Activated CD8-positive, alpha-beta memory T cell treated with anti-CD3 and anti-CD28 coated beads, Interleukin-2, amount 50 U/mL, for 24 hours (primary cell): Measurements from ENCODE around the gene JMJD8.
"Not testable (repeated sequence)": the region's sequence is repeated elsewhere in the genome, so short reads cannot be mapped to it uniquely, and the experiment has no call there.

Source experiments
- DNase-seq: peaks from one replicate; pipeline ENCODE4 v3.0.0-alpha.2; 2020; ENCODE audit errors: extremely low read depth

JMJD8 gene

GRCh38 chr16:708959-709358, 24.8 kb upstream of the JMJD8 start:
- no peak for DNase-seq

- DNase-seq, result no peak
Measured at GRCh38 chr16:708019-708418, 23.9 kb upstream of the JMJD8 start.

DNA sequence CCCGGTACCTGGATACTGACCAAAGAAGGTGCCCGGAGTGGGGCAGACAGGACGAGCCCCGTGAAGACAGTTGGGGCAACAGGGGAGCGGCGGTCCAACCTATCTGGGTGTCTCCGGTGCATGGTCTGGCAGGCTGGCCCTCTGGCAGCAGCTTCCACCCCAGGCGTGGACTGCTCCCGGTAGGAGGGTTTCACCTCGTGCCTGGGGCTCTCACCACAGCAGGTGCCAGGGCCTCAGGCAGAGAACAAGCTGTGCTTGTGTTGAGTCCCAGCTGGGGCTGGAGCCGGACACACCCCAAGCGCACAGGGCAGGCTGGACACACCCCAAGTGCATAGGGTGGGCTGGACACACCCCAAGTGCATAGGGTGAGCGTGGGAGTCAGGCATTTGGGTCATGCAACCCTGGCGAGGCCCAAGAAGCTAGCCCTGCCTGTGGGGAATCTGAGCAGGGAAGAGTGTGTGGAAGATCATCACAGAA, 23.0 kb upstream of the JMJD8 start:
- no peak for DNase-seq

DNA sequence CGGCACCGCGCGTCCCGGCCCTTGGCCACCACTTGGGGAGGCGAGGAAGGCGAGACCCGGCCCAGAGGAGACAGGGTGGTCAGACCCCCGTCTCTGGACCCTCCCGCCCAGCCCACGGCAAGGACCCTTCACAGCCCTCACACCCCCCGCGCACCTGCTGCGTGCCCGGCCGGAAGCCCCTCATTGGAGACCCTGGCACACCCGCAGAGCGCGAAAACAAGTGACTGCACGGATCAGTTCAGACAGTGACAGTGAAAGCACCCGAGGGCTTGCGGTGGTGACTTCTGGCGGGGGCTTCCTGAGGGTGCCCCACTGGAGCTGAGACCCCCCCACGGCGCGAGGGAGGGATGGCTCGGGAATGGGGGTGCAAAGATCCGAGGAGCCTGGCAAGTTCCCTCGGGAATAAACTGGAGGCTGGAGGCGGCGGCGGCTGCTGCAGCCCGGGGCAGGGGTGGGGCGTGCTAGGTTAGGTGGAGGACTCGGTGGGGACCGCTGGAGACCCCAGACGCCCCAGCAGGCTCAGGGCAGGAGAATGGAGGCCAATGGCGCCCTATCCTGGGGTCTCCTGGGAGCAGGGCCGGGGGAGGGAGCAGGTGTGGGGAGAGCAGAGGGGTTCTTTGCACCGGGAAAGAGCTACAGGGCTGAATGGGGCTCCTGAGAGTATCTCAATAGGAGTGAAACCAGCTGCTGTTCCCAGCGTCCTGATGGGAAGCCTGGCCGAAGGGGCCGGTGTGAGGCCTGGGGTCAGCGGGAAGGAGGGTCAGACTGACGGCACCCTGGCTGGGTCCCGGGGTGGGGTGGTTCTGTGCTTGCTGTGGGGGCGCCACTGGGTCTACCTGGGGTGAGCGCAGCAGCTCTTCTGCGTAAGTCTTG, 22.3 kb upstream of the JMJD8 start:
- DNase-seq, result no peak

- DNase-seq, result no peak
Measured at GRCh38 chr16:705431-706188, 21.5 kb upstream of the JMJD8 start, which contains the start of gene FBXL16. FBXL16 (minus strand) TSS chr16:705801; CDS start chr16:697405, 8,396 bp downstream.

- no peak for DNase-seq
Measured at GRCh38 chr16:704552-705380, 20.6 kb upstream of the JMJD8 start.

DNA sequence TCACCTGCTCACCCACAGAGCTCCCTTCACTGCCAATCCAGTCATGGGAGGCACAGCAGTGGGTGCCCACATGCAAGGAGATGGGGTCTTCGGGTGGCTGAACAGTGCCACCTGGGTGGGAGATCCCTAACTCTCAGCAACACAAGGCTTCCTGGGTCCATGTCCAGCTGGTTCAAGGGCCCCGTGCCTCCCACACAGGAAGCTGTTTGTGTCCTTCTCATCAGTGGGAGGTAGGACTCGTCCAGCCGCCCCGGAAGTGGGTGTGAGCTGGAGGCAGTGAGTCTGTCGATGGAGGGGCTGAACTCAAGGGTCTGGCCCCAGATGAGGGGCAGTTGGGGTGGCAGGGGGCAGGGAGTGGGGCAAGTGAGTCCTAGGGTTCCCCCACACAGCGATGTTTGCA, 19.9 kb upstream of the JMJD8 start:
- no peak for DNase-seq

DNA sequence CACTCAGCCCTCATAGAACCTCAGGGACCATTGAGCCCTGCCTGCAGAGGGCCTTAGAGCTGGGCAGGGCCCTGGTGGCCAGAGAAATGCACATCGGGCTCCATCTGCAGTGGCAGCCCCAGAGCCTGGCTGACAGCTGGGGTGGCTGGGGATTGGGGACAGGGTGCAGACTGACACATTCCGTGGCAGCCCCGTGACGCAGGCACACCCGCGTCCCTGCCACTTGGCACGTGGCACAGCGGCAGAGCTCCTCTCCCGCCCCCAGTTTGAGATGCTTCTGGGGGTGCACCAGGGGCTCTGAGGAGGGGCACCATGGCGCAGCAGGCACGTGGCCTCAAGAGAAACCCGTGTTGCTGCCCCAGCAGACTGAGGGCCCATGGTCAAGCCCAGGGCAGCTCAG, 19.3 kb upstream of the JMJD8 start:
- no peak for DNase-seq

DNA sequence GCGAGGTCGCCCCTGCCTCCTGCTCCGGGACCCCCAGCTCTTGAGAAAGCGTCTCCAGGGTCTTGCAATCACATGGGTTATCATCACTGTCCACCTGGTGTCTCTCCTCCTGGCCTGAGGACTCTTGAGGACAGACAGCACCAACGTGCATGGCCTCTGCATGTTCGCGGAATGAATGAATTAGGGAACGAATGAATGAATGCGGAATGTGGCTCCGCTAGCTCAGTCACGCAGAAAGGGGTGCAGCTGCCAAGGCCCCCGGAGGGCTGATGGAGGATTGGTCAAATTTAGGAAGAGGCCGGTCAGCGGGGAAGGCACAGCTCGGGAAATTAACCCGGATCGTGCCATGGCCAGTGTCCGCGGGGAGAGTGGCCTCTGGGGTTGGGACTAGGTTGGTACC, 18.2 kb upstream of the JMJD8 start:
- no peak for DNase-seq

DNA sequence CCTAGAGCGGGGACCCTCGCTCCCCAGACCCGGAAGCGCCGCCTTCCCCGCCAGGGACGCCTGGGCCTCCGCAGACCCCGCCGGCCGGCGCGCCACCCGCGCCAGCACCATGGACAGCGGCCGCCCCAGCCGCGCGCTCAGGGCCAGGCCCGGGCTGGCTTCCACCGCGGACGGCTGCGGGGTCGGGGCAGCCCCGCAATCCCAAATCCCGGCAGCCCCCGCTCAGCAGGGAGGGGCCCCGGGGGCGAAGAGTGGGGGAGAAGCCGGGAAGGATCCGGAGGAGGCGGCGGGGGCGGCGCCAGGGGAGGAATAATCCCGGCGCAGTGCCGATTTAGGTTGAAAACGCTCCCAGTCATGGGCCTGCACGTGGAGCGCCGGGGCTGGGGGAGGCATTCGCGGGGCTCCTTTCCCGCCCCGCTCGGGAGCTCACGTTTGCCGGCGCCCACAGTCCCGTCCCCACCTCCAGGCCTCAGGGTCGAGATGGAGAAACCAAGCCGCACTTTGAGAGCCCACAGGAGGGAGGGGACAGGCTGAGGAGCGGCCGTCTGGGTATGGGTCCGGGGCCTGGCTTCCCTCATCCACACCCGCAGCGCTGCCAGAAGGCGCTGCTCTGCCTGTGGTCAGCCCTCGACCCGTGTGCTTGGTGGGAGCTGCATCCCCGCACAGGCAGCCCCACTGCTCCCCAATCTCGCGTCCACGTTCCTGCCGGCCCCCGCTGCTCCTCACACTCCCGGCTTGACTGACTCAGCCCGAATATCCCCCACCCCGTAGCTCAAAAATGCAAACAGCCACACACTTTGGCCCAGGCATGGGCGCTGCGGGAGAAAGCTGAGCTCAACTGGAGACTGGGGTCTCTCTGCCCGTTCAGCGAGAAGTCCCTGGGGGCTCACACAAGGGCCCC, 16.8 kb upstream of the JMJD8 start:
- DNase-seq, result no peak

DNA sequence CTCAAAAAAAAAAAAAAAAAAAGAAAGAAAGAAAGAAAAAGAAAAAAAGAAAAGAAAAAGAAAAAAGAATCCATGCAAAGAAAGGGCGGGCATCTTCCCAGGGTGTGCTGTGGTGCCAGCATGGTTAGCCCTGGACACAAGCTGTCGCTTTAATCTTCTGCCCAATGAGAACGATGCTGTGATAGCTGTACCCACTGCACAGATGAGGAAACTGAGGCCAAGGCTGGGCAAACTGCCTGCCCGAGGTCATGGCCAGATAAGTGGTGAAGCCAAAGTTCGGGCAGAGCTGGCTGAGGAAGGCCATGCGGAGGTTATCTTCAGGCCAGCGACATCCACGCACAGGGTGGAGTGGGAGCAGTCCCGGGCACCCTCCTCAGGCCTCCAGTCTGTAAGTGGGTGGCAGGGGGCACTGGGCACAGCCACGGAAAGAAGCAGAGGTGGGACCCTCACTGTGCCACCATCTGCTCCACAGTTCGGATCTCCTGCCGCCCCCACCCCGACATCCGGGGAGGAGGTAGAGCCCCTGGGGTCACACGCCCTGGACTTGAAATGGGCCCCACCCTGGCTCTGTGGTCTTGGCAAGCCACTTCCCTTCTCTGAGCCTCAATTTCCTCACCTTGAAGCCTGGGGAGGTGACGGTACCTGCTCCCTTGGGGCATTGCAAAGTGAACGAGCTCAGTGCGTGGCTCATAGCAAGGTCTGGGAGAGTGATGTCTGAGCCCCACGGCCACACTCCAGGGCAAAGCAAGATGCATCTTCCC, 15.0 kb upstream of the JMJD8 start:
- no peak for DNase-seq

DNA sequence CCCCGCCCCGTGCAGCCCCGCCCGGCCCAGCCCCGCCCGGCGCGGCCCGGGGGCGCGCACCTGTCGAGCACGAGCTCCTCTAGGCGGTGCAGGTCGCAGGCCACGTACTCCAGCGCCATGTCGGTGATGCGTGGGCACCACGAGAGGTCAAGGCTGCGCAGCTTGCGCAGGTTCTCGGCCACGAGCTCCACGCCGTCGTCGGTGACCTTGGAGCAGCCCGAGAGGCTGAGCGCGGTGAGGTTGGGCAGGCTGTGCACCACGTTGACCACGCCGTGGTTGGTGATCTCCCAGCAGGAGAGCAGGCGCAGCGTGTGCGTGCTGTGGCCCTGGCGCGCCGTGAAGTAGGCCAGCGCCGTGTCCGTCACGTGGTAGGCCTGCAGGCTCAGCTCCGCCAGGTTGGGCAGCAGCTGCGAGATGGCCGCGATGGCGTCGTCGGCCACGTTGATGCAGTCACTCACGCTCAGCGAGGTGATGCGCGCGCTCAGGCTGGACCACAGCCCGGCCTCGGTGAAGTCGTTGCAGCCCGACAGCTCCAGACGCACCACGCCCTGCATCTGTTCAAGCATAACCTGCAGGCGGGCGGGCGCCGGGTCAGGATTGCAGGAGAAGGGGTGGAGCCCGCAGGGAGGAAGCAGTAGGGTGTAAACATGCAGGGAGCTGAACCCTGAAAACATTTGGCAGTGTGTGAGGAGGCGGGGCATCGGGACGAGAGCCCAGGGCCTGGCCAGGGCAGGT, 11.4 kb upstream of the JMJD8 start:
- DNase-seq, result no peak

GRCh38 chr16:694863-695354, 10.8 kb upstream of the JMJD8 start:
- DNase-seq, result no peak

GRCh38 chr16:694187-694862, 10.2 kb upstream of the JMJD8 start:
- DNase-seq, result no peak

- no peak for DNase-seq
Measured at GRCh38 chr16:693766-694165, 9.6 kb upstream of the JMJD8 start.

DNA sequence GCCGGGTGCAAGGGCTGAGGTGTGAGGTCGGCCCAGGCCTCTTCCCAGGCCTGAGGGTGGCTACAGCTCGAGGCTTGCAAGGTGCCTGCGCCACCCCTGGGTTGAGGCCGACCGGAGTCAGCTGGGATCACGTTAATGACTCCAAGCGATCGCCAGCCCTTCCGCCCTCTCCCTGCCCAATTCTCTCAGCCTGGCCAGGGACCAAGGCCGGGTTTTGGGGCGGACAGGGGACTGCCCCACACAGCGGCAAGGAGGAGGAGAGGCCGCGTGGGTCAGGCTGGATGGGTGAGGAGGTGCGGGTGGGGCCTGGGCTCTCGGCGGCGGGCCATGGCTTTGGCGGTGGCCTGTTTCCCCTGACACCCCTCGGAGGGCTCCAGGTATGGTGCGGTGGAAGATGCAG, 9.2 kb upstream of the JMJD8 start:
- DNase-seq, result no peak

DNA sequence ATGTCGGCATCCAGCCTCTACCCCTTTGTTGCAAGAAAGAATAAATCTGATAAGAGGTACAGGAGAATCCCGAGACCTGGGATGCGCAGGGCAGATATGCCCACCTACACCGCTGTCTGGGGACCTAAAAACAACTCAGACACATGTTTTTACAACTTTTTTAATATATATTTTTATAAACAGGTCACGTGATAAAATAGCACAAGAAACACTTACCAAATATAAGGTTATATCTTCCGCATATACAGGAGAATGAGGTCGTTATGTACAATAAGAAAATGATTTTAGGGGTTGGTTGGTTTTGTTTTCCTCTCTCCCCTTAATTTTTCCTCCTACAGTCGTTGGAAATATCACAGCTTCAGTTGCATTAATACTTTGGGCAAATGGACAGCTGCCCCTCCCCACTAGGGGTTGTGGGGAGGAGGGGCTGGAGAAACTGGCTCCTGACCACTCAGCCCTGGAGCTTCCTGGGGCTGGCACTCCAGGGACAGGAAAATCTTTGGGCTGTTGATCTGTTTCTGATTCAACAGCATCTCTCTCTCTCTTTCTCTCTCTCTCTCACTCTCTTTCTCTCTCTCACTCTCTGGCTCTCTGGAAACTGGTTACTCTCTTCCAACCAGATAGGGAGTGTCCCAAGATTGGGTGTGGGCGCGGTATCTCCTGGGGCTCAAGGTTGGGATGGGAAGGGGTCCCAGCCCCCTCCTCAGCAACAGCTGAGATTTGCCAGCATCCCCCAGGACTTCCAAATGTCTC, 8.4 kb upstream of the JMJD8 start:
- DNase-seq, result no peak

GRCh38 chr16:691242-691641, 7.1 kb upstream of the JMJD8 start:
- DNase-seq, result not testable (repeated sequence)
